K562 (cell line): ENCODE measurements around the gene LOXHD1.

Experiments
- CTCF ChIP-seq, 3 experiments: IDR thresholded peaks in 2 of 3; conservative IDR thresholded peaks in 1 of 3; 2 replicates each; pipeline ENCODE4 v1.5.1; 2011 to 2012; ENCODE audit warnings: low read length in 3 of 3, mild to moderate bottlenecking in 3 of 3, control low read depth in 2 of 3, improper control_type of control experiment in 1 of 3, inconsistent platforms in 1 of 3, low read depth in 1 of 3, mixed read lengths in 1 of 3, moderate library complexity in 1 of 3; ENCODE audit not compliant: insufficient read depth in 2 of 3
- ELF1 ChIP-seq: fragments of 200-800 bp; sonication (Bioruptor generic); IDR thresholded peaks from 2 replicates; pipeline ENCODE4 v1.6.1; 2016; ENCODE audit warnings: missing genetic modification characterization, missing compliant biosample characterization
- GABPA ChIP-seq: fragments of 200-800 bp; sonication (Bioruptor generic); conservative IDR thresholded peaks from 2 replicates; pipeline ENCODE4 v1.6.1; 2016; ENCODE audit warnings: low read depth, missing genetic modification characterization, missing compliant biosample characterization
- HDGF ChIP-seq: fragments of 450-650 bp; IDR thresholded peaks from 2 replicates; pipeline ENCODE4 v1.6.1; 2016
- HOXB6 ChIP-seq: fragments of 250-450 bp; sonication (Bioruptor Pico); IDR thresholded peaks from 2 replicates; pipeline ENCODE4 v1.5.1; 2022; ENCODE audit warnings: mild to moderate bottlenecking, borderline replicate concordance
- MYC ChIP-seq, 2 experiments: fragments of 250-450 bp in 1 of 2; sonication (Bioruptor Pico) in 1 of 2; IDR thresholded peaks; 2 replicates each; pipeline versions ENCODE4 v1.5.1 to v1.6.1; 2012 to 2021; ENCODE audit warnings: low read depth in 2 of 2, borderline replicate concordance in 1 of 2, improper control_type of control experiment in 1 of 2, low read length in 1 of 2, mild to moderate bottlenecking in 1 of 2, moderate library complexity in 1 of 2
- NFIC ChIP-seq: fragments of 450-650 bp; IDR thresholded peaks from 2 replicates; pipeline ENCODE4 v1.6.1; 2017; ENCODE audit warnings: mild to moderate bottlenecking, inconsistent platforms
- POLR2AphosphoS2 ChIP-seq: IDR thresholded peaks from 2 replicates; pipeline ENCODE4 v1.6.1; 2012; ENCODE audit warnings: low read length, improper control_type of control experiment
- SIX5 ChIP-seq, 2 experiments: IDR thresholded peaks; 2 replicates each; pipeline ENCODE4 v1.6.1; 2011; ENCODE audit warnings: low read length in 2 of 2, borderline replicate concordance in 1 of 2, low read depth in 1 of 2, mild to moderate bottlenecking in 1 of 2, moderate library complexity in 1 of 2; ENCODE audit not compliant: insufficient read depth in 1 of 2
- TEAD2 ChIP-seq: fragments of 450-650 bp; IDR thresholded peaks from 2 replicates; pipeline ENCODE4 v1.6.1; 2016; ENCODE audit warnings: missing genetic modification characterization, control low read depth, missing compliant biosample characterization
- USF2 ChIP-seq: sonication (generic); formaldehyde crosslinking; IDR thresholded peaks from 2 replicates; pipeline ENCODE4 v1.5.0; 2020; ENCODE audit warnings: missing genetic modification reagents
- YY1 ChIP-seq, 3 experiments: IDR thresholded peaks; 2 replicates each; pipeline ENCODE4 v1.6.1; 2011; ENCODE audit warnings: low read length in 2 of 3, mild to moderate bottlenecking in 2 of 3, moderate library complexity in 2 of 3, borderline replicate concordance in 1 of 3, control low read depth in 1 of 3, low read depth in 1 of 3; ENCODE audit not compliant: insufficient read depth in 3 of 3, insufficient replicate concordance in 2 of 3, control insufficient read depth in 1 of 3, insufficient read length in 1 of 3; ENCODE audit errors: extremely low read depth in 1 of 3

GRCh38 chr18:46623541-46623940 lies 33.5 kb downstream of the LOXHD1 start:
- no peak for TF ChIP-seq TEAD2 (tag)
- TF ChIP-seq CTCF (IDR thresholded peaks at IDR 0.05 in 2 of 3, conservative IDR thresholded peaks at IDR 0.05 in 1 of 3; ENCODE audit: insufficient read depth in 2 of 3, low read depth in 1 of 3, low read length in 3 of 3) = no peak
- no peak for TF ChIP-seq ELF1 (tag)
- no peak for TF ChIP-seq YY1 (IDR thresholded peaks at IDR 0.05; ENCODE audit: borderline replicate concordance in 1 of 3, control insufficient read depth in 1 of 3, extremely low read depth in 1 of 3, insufficient read depth in 3 of 3, insufficient read length in 1 of 3, insufficient replicate concordance in 2 of 3, low read depth in 1 of 3, low read length in 2 of 3)
- no peak for TF ChIP-seq USF2 (CRISPR knock-in tag)
- no peak for TF ChIP-seq POLR2AphosphoS2
- no peak for TF ChIP-seq SIX5 (IDR thresholded peaks at IDR 0.05; ENCODE audit: borderline replicate concordance in 1 of 2, insufficient read depth in 1 of 2, low read depth in 1 of 2, low read length in 2 of 2)
- TF ChIP-seq NFIC = no peak
- TF ChIP-seq GABPA = no peak
- TF ChIP-seq HOXB6 = no peak
- no peak for TF ChIP-seq HDGF
- TF ChIP-seq MYC (IDR thresholded peaks at IDR 0.05; ENCODE audit: low read depth, low read length) = no peak
- no peak for TF ChIP-seq MYC (CRISPR knock-in tag; IDR thresholded peaks at IDR 0.05; ENCODE audit: borderline replicate concordance, low read depth)
